Fibroblast of skin of scalp (primary cell): Measurements from ENCODE around the gene ALDH1L2.
A peak's percentile ranks its signal among the peaks of the same experiment; 100 is the strongest.

Experiments
- DNase-seq: peaks from one replicate; pipeline ENCODE4 v3.0.0-alpha.2; 2013

ALDH1L2 gene

GRCh38 chr12:105083551-105084105 lies 630 bp downstream of the ALDH1L2 start:
- peak; percentile 92 for DNase-seq

GRCh38 chr12:105083031-105083430 lies 1.2 kb downstream of the ALDH1L2 start:
- DNase-seq, result peak; percentile 37

- no peak for DNase-seq
Measured at GRCh38 chr12:105078712-105079570, 5.3 kb downstream of the ALDH1L2 start.

- DNase-seq, result peak; percentile 27
Measured at GRCh38 chr12:105077435-105077834, 6.8 kb downstream of the ALDH1L2 start.

- DNase-seq, result no peak
Measured at GRCh38 chr12:105076913-105077312, 7.3 kb downstream of the ALDH1L2 start.

- DNase-seq, result peak; percentile 66
Measured at GRCh38 chr12:105076098-105076497, 8.2 kb downstream of the ALDH1L2 start.

GRCh38 chr12:105072888-105073488 lies 11.3 kb downstream of the ALDH1L2 start:
- no peak for DNase-seq

- no peak for DNase-seq
Measured at GRCh38 chr12:105071981-105072380, 12.3 kb downstream of the ALDH1L2 start.

DNA sequence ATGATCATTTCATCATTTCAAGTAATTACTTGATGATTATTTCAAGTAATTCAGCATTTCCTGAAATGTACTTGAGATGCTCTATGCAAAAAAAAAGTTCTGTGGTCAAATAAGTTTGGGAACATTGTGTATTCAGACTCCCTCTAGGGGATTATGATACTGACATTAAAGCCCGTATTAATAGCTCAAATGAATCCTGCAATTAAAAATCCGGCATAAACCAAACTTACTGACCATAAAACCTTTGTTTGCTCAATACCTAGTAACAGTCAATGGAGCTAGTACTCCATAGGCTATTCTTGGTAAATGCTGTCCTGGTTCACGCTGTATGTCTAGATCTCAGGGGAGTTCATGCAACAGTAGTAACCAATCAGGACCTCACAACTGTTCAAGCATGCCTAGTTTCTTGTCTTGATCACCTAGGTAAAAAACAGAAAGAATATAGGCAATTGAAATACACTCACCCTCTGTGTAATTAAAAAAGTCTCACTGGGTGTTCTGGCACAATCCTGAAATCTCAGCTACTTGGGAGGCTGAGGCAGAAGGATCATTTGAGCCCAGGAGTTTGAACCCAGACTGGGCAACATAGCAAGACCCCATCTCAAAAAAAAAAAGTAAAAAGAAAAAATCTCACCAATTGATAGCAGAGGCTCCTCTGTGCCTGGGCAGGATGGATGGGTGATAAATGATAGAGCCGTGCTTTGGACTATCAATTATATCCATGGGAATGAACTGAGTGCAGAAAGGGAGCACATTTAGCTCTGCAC lies 14.1 kb downstream of the ALDH1L2 start:
- no peak for DNase-seq

- no peak for DNase-seq
Measured at GRCh38 chr12:105067511-105068031, 16.7 kb downstream of the ALDH1L2 start.

GRCh38 chr12:105064564-105065178 lies 19.6 kb downstream of the ALDH1L2 start:
- DNase-seq, result no peak

- DNase-seq, result no peak
Measured at GRCh38 chr12:105060715-105061378, 23.4 kb downstream of the ALDH1L2 start.

GRCh38 chr12:105057174-105057573 lies 27.1 kb downstream of the ALDH1L2 start:
- DNase-seq, result peak; percentile 30

GRCh38 chr12:105053116-105053572 lies 31.1 kb downstream of the ALDH1L2 start:
- peak; percentile 64 for DNase-seq

DNA sequence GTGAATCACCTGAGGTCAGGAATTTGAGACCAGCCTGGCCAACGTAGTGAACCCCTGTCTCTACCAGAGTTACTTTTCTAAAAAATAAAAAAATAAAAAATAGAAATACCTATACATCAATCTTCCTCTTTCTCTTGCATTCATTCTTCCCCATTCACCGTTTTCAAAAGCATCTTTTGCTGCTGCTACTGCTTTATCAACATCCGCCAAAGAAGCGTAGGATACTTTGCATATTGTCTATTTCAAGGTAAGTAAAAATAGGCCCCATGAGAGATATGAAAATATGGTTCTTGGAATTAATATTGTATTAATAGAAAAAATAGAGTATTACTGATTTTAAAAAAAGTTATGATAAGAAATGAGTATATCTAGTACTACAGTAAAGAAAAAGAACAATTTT lies 32.3 kb downstream of the ALDH1L2 start:
- no peak for DNase-seq

DNA sequence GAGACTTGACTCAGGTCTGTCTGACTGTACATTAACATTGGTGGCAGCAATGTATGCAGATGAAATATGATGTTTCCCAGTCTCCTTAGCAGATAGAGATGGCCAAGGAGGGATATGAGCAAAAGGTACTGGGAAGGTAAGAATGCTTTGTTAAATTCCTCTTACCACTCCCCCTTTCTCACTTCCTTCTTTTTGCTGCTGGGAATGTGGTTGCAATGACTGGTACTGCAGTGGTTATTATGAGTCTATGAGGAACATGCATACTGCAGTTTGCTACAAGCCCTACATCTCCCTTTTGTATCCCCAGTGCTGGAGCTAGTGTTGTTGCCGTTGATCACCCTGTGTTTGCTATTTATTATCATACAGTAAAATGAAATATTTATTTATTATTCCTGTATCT lies 35.9 kb downstream of the ALDH1L2 start:
- no peak for DNase-seq

DNA sequence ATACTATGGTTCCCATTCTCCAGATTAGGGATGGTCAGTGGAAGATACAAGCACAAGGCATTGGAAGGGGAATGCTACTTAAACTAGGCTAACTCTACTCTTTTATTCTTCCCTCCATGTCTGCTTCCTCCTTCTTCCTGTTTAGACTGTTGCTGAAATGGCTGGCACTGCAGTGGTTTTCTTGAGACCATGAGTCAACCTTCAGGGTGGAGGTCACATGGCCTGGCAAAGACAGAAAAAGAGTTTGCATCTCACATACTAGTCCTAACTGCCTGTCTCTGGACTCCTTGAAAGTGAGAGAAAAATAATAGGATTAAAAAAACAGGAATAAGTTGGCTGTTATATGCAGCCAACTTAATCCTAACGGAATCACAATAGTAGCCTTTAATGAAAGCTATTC lies 37.0 kb downstream of the ALDH1L2 start:
- DNase-seq, result peak; percentile 5

GRCh38 chr12:105041186-105041585 lies 43.1 kb downstream of the ALDH1L2 start:
- no peak for DNase-seq

- no peak for DNase-seq
Measured at GRCh38 chr12:105040476-105040875, 43.8 kb downstream of the ALDH1L2 start.

- no peak for DNase-seq
Measured at GRCh38 chr12:105036937-105037649, 47.2 kb downstream of the ALDH1L2 start.

- DNase-seq, result no peak
Measured at GRCh38 chr12:105033851-105034250, 50.4 kb downstream of the ALDH1L2 start.
